ENCODE measurements around the gene KIF5C. TPM values are rescaled to one million over a fixed set of nuclear protein-coding genes. Genes with fewer than 3 reads are reported as not detected.

Gene KIF5C
- total RNA-seq, 2 donors from 2014 or later, result 2.6 to 8.6 TPM

DNA sequence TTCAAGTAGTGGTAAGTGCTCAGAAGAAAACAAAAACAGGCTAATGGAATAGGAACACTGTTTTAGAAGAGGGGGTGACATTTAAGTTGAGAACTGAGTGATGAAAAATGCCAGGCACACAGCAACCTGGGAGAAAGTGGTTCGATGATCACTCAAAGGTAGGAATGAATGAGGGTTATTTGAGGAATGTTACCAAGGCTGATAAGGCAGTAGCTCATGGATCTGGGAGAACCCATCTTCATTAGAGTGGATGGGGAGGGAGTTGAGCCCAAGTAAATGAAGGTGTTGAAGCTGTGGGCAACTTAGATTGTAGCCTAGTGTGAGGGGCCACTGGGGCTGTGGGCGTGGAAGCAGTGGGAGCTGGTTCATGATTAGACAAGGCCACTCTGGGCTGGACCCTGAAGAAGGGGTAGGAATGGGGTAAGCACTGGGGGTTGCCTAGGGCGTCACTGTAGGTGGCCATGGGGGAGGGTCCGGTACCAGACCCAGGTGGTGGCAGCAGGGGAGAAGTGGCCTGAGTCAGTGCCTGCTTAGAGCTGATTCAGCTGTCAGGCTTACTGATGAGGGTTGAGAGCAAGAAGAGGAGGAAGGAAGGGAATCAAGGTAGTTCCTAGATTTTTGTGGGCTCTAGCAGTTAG is 141.0 kb downstream of the KIF5C start:
- peaks cover 0 to 9% of the 10 kb centered on the region in 2 donors for H3K4me1 Mint-ChIP-seq (ENCODE audit: low read depth in 2 of 2)
- no peak overlapping the region for H3K4me3 Mint-ChIP-seq
- no peak for DNase-seq (ENCODE audit: low spot score)
- H3K9me3 Mint-ChIP-seq, result no peaks in the 10 kb centered on the region
- H3K36me3 Mint-ChIP-seq, result no peaks in the 10 kb centered on the region
- no peak overlapping the region for H3K27ac Mint-ChIP-seq
- peaks cover 17 to 23% of the 10 kb centered on the region in 2 donors for H3K27me3 Mint-ChIP-seq
- ATAC-seq, result peak in 1 of 2 donors; percentile 52

DNA sequence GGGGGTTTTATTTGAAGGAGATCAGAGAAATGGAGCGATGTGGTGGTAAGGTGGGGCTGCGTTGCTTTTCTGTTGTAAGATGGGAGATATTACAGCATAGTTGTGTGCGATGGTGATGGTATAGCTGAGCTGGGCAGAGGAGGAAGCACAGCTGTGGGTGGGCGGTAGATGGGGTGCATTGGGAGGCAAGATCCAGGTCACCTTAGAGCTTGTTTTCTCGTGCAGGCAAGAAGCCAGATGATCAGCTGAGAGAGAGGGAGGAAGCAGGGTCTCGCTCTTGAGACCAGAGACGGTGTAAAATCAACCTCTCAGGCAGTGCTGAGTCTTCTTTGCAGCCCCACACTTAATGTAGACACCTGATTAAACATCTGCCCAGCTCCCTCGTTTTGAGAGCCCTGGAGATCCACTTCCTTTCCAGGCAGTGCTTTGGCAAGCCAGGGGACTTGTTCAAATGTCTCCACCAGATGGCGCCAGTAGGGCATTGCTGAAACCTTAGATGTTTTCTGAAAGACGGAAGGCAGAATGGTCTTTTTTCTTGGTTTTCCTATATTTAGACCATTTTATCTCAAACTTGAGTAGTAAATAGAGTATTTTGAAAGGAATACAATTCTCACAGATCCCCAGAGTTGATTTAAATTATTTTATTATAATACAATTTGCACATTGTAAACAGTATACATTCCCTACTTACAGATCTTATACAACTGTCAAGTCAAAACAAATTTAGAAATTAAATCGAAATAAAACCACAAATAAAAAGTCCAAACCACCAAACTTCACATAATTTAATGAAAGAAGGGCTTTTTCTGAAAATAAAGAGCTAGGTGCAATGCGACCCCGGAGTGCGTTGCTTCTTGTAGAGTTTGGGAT is 142.3 kb downstream of the KIF5C start:
- Mint-ChIP-seq H3K9me3 (no peaks in the 10 kb centered on the region), H3K4me1 (ENCODE audit: low read depth in 2 of 2) (peaks cover 0 to 9% of the 10 kb centered on the region in 2 donors), H3K4me3 (no peak overlapping the region), H3K36me3 (no peaks in the 10 kb centered on the region), H3K27me3 (peaks cover 17 to 23% of the 10 kb centered on the region in 2 donors), H3K27ac (no peak overlapping the region)
- DNase-seq (ENCODE audit: low spot score) (peak; percentile 75), ATAC-seq (peak in 1 of 2 donors; percentile 63)

DNA sequence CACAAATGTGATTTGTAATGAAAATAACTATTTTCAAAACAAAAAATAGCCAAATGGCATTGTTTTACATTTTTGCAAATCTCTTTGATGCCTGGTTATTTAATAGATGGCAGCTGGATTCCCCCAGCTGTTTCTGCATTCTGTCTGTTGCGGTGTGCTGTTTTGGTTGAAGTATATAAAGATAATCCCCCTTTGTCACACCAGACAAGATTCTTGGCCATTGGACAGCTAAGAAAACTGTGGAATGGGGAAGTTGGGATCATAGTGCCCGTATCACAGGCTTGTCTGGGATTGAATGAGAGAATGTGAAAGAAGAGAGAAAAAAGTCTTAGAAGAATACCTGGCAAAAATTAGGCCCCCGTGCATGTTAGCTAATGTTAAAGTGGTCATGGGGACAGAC is 144.0 kb downstream of the KIF5C start:
- H3K27ac Mint-ChIP-seq, result no peak overlapping the region
- H3K4me1 Mint-ChIP-seq (ENCODE audit: low read depth in 2 of 2), result peaks cover 0 to 9% of the 10 kb centered on the region in 2 donors
- no peaks in the 10 kb centered on the region for H3K36me3 Mint-ChIP-seq
- DNase-seq (ENCODE audit: low spot score) (no peak), ATAC-seq (no peak)
- no peaks in the 10 kb centered on the region for H3K9me3 Mint-ChIP-seq
- peaks cover 17 to 23% of the 10 kb centered on the region in 2 donors for H3K27me3 Mint-ChIP-seq
- H3K4me3 Mint-ChIP-seq, result no peak overlapping the region

DNA sequence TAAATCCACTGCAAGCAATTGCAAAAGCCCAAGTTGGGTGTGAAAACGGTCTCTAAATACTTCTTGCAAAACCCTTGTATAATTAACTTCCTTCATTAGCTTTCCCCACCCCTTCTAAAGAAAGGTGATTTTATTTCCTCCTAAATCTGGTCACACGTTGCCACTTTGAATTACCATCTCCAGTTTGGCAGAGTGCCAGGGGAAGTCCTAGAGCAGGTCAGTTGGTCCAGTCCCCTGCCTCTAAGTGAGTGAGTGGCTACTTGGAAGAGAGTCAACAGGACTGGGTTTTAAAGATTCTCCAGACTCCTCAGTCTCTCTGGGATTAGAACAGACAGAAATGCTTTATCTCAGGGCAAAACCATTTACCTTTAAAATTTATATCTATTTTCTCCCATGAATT is 144.7 kb downstream of the KIF5C start:
- Mint-ChIP-seq H3K27ac (no peak overlapping the region), H3K9me3 (no peaks in the 10 kb centered on the region), H3K27me3 (peaks cover 21 to 23% of the 10 kb centered on the region in 2 donors), H3K4me1 (ENCODE audit: low read depth in 2 of 2) (peaks cover 0 to 9% of the 10 kb centered on the region in 2 donors), H3K36me3 (no peaks in the 10 kb centered on the region), H3K4me3 (no peak overlapping the region)
- DNase-seq (ENCODE audit: low spot score) (no peak), ATAC-seq (no peak)

DNA sequence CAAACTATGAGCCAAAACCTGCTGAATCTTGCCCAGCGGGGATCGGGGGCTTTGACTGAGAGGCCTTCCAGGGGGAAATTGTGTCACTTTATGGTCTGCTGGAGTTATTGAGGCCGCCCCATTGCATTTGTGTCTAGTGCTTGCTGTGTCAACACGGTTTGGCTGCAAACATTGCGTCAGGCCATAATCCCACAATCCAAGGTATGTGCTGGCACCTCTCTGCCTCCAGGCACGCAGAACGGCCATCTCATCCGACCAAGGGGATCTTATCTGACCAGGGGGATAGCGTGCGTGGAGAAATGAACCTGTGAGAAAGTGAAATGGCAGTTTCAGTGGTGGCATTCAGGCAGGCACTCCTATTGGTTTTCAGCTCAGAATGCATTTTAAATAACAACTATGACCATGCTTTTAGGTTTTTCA is 145.4 kb downstream of the KIF5C start:
- Mint-ChIP-seq H3K36me3 (no peaks in the 10 kb centered on the region), H3K9me3 (no peaks in the 10 kb centered on the region), H3K4me3 (no peak overlapping the region), H3K27ac (no peak overlapping the region), H3K4me1 (ENCODE audit: low read depth in 2 of 2) (peaks cover 0 to 9% of the 10 kb centered on the region in 2 donors), H3K27me3 (peaks cover 21 to 26% of the 10 kb centered on the region in 2 donors)
- no peak for DNase-seq (ENCODE audit: low spot score)
- ATAC-seq, result no peak

DNA sequence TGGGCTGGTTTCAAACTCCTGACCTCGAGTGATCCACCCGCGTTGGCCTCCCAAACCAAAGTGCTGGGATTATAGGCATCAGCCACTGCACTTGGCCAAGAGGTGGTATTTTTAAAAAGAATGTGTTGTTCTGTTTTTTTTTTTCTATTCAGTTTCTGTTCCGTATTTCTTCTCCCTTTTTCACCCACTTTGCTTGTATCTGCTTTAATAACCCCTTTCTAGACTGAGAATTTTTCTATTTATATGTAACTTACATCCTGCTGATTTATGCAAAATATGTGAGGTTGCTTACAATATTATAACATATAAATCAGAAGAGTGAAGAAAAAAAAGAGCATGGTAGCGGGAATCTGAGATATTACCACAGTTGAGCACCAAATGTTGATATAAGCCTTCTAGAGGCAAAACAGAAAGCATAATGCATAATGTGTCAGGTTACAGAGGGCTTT is 146.3 kb downstream of the KIF5C start:
- Mint-ChIP-seq H3K9me3 (no peaks in the 10 kb centered on the region), H3K4me1 (ENCODE audit: low read depth in 2 of 2) (peaks cover 0 to 9% of the 10 kb centered on the region in 2 donors), H3K36me3 (no peaks in the 10 kb centered on the region), H3K4me3 (no peak overlapping the region), H3K27me3 (peaks cover 15 to 25% of the 10 kb centered on the region in 2 donors), H3K27ac (no peak overlapping the region)
- ATAC-seq (no peak), DNase-seq (ENCODE audit: low spot score) (no peak)

DNA sequence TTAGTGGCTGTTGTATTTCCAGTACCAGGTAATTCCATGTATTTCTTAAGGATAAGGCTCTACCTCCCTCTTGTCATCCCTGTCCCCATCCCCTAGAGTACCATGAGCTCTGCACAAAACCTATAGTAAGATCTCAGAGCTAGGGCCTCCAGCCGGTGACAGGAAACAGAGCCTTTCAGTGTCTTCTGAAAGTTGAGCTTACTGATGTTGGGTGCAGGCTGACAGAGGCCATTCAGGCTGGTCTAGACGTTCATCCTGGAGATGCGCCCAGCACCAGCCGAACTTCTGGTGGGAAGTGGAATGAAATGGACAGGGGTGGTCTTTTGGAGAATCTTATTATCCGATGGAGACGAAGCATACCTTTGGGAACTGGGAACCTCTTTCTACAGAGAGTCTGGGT is 146.7 kb downstream of the KIF5C start:
- no peak for DNase-seq (ENCODE audit: low spot score)
- Mint-ChIP-seq H3K36me3 (no peaks in the 10 kb centered on the region), H3K27me3 (peaks cover 13 to 24% of the 10 kb centered on the region in 2 donors), H3K4me3 (no peak overlapping the region), H3K4me1 (ENCODE audit: low read depth in 2 of 2) (peaks cover 0 to 7% of the 10 kb centered on the region in 2 donors), H3K9me3 (no peaks in the 10 kb centered on the region), H3K27ac (no peak overlapping the region)
- no peak for ATAC-seq

DNA sequence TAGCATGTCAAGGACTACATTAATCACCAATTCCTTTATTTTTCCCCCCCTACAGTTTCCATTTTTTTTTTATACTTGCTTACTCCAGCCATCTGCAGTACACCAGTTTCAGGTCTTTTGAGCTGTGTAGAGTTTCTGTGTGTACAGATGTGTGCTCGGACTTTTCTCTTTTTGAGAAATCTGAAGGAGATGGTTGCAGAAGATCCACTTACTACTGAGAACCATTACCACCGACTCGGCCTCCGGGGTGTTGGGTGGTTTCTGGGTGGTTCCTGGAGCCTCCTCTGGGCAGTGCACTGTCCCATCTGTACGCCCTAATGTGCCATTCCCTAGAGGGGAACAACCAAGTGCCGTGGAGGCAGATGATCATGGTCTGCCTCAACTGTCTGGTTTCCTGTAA is 148.1 kb downstream of the KIF5C start:
- Mint-ChIP-seq H3K36me3 (no peaks in the 10 kb centered on the region), H3K4me3 (no peak overlapping the region), H3K9me3 (no peaks in the 10 kb centered on the region), H3K4me1 (ENCODE audit: low read depth in 2 of 2) (no peaks in the 10 kb centered on the region), H3K27ac (no peak overlapping the region), H3K27me3 (peaks cover 7 to 14% of the 10 kb centered on the region in 2 donors)
- DNase-seq (ENCODE audit: low spot score) (no peak), ATAC-seq (no peak)

DNA sequence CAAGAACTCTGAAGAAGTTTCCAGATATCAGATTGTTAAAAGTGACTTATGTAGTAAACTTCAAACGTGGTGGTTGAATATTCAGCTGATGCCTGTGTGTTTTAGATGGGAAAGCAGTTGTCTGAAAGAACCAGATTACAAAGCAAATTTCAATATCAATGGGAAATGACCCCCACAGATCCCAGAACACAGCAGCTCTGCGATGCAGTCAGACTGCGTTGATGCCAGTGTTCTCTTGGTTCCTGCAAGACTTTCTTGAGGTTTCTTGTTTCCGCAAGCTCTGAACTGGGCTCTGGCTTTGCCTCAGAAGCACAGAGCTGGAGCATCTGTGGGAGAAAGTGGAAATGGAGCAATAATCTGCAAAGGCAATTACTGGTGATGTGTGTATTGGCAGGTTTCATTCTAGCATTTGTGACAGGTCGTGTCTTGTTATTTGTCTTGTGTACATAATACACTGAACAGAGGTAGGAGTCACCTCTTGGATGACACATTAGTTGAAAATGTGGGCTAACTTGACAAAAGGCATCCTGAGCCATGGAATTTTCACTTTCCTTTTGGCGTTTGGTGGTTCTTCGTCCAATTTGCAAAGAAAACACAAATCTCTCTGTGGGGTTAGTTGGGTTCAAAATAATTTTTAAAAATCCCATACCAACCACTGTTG is 152.7 kb downstream of the KIF5C start:
- ATAC-seq, result no peak
- Mint-ChIP-seq H3K4me3 (no peak overlapping the region), H3K36me3 (no peaks in the 10 kb centered on the region), H3K27me3 (peaks cover 7 to 14% of the 10 kb centered on the region in 2 donors), H3K9me3 (no peaks in the 10 kb centered on the region), H3K27ac (no peak overlapping the region), H3K4me1 (ENCODE audit: low read depth in 2 of 2) (no peaks in the 10 kb centered on the region)
- DNase-seq (ENCODE audit: low spot score), result no peak

DNA sequence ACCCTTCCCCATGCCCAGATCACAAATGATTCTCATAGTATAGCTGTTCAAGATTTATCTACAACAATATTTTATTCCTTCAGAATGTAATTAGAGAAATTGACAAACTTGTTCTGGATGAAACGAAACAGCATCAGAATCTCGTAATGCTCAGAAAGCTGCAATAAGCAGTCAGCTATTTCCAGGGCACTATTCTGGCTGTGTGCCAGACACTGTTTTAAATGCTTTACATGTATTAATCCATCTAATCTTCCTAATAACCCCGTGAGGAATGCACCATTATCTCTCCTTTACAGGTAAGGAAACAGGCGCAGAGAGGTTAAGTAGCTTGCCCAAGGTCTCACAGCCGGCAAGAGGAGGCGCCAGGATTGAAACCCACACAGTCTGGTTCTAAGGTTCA is 153.3 kb downstream of the KIF5C start:
- H3K27ac Mint-ChIP-seq, result no peak overlapping the region
- no peak overlapping the region for H3K4me3 Mint-ChIP-seq
- no peak for DNase-seq (ENCODE audit: low spot score)
- H3K4me1 Mint-ChIP-seq (ENCODE audit: low read depth in 2 of 2), result no peaks in the 10 kb centered on the region
- ATAC-seq, result no peak
- peaks cover 7 to 15% of the 10 kb centered on the region in 2 donors for H3K27me3 Mint-ChIP-seq
- no peaks in the 10 kb centered on the region for H3K9me3 Mint-ChIP-seq
- no peaks in the 10 kb centered on the region for H3K36me3 Mint-ChIP-seq

DNA sequence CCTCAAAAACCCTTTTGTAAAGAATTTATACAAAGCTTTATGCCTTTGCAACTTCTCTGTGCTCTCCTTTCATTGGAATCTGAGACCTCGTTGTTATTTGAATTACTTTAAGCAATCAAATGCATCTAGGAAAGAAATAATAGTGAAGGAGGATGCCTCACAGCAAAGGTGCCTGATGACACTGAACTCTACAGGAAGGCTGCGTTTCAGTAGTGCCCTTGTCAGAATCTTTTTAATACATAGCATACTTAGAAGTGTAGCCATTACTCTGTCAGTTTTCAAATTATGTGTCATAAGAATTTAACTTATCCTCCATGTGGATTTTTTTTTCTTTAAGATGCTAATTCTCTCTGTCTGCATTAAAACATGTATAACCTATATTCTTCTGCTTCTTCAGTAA is 153.9 kb downstream of the KIF5C start:
- peaks cover 9 to 20% of the 10 kb centered on the region in 2 donors for H3K27me3 Mint-ChIP-seq
- ATAC-seq, result no peak
- no peaks in the 10 kb centered on the region for H3K4me1 Mint-ChIP-seq (ENCODE audit: low read depth in 2 of 2)
- no peaks in the 10 kb centered on the region for H3K9me3 Mint-ChIP-seq
- H3K27ac Mint-ChIP-seq, result no peak overlapping the region
- no peak for DNase-seq (ENCODE audit: low spot score)
- H3K36me3 Mint-ChIP-seq, result no peaks in the 10 kb centered on the region
- H3K4me3 Mint-ChIP-seq, result no peak overlapping the region

DNA sequence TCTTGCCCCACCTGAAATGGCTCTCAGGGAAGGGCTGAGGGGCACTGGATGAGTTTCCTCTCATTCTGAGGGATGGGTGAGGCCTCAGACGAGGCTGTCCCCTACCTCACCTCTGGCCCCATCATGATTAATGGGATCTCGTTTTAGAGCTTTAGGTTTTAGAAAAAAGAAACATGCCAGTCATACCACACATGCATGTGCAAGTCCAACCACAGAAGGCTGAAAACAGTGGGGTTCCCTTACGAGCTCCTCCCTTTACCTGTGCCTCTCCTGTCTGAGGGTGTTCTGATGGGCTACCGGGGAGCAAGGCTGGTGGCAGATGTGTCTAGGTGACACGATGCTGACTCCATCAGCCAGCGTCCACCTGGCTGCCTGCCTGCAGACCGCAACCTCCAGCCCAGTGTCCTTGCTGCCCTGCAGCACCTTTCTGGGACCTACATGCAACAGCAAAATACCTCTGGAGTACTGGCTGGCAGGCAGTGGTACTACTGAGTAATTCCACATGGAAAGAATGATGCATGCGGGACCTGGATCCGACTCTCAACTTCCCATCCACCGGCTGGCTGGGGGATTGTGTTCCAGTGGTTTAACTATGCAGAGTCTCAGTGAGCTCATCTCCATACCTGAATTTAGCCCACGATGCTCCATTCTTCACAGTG is 154.4 kb downstream of the KIF5C start:
- H3K27ac Mint-ChIP-seq, result no peak overlapping the region
- no peaks in the 10 kb centered on the region for H3K4me1 Mint-ChIP-seq (ENCODE audit: low read depth in 2 of 2)

DNA sequence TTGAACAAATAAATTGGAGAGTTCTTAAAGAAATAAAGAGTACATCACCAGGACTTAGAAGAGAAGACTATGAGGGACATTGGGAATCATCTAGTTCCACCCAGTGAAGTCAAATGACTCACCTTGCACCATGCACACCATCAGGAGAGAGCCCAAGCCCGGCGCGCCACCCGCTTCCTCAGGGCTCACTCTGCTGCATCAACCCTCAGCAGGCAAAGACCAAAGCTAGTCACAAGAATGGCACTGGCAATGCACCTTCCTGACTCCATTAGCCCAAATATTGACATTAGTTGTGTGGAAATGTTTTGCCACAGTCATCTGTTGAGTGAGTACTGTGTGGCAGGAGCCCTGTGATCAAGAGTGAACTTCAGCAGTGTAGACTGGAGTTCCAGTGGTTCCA is 156.4 kb downstream of the KIF5C start:
- no peaks in the 10 kb centered on the region for H3K36me3 Mint-ChIP-seq
- no peaks in the 10 kb centered on the region for H3K4me1 Mint-ChIP-seq (ENCODE audit: low read depth in 2 of 2)
- H3K27me3 Mint-ChIP-seq, result peaks cover 4 to 10% of the 10 kb centered on the region in 2 donors
- H3K4me3 Mint-ChIP-seq, result no peak overlapping the region
- no peak for DNase-seq (ENCODE audit: low spot score)
- ATAC-seq, result no peak
- H3K27ac Mint-ChIP-seq, result no peak overlapping the region
- no peaks in the 10 kb centered on the region for H3K9me3 Mint-ChIP-seq

More for the DNA sequence above, 154.4 kb downstream of the KIF5C start:
- H3K27me3 Mint-ChIP-seq, result peaks cover 6 to 21% of the 10 kb centered on the region in 2 donors
- no peak for ATAC-seq
- H3K4me3 Mint-ChIP-seq, result no peak overlapping the region
- H3K36me3 Mint-ChIP-seq, result no peaks in the 10 kb centered on the region
- DNase-seq (ENCODE audit: low spot score), result no peak
- H3K9me3 Mint-ChIP-seq, result no peaks in the 10 kb centered on the region

Measured in natural killer cell treated with Interleukin-12 subunit alpha and Interleukin-12 subunit beta and Interleukin-15 and Interleukin-18, amount 100 ng/mL, for 72 hours (primary cell).